HG03432 (cell line): ENCODE data around the gene BLOC1S5.

ENCODE experiments used
- ATAC-seq: cut with Tn5 transposase; IDR thresholded peaks from one replicate; pipeline ENCODE4 v1.9.1; 2021; ENCODE audit warnings: mild to moderate bottlenecking, moderate library complexity; ENCODE audit not compliant: unreplicated experiment

BLOC1S5 gene

DNA sequence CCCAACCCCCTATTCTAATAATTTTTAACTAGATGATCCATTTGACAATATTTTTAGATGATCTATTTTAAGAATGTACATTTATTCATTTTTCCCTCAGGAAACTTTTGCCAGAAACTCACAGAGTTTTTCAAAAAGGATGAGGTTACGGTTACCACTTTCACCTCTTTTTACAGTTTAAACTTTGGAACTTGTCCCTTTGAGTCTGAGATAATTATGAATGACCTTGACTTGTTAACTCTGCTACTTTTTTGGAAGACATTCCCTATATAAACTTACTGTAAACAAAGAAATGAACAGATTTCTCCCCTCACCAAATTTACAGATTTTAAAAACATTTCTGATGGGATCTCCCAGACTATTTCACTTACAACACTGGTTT lies 18.4 kb upstream of the BLOC1S5 start:
- ATAC-seq, result no peak

GRCh38 chr6:8080362-8081151 lies 16.4 kb upstream of the BLOC1S5 start:
- ATAC-seq, result no peak

DNA sequence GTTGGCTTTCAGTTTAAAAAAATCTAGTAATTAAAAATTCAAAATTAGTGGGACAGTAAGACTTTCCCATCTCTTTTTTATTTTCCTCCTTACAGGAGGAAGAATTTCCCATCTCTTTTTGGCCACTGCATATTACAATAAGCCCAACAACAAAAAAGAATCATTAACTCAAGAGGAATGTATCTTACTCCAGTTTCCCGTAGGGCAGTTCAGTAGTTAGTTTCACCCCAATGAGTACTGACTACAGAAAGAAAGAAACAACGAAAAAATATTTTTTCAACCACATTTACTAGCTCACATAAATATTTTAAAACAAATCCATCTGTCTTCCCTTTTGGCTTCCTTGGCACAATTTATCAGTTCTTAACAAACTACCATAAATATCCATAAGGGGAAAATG lies 14.9 kb upstream of the BLOC1S5 start:
- no peak for ATAC-seq

GRCh38 chr6:8077991-8078390 lies 13.8 kb upstream of the BLOC1S5 start:
- no peak for ATAC-seq

GRCh38 chr6:8075704-8076103 lies 11.5 kb upstream of the BLOC1S5 start:
- ATAC-seq, result no peak

DNA sequence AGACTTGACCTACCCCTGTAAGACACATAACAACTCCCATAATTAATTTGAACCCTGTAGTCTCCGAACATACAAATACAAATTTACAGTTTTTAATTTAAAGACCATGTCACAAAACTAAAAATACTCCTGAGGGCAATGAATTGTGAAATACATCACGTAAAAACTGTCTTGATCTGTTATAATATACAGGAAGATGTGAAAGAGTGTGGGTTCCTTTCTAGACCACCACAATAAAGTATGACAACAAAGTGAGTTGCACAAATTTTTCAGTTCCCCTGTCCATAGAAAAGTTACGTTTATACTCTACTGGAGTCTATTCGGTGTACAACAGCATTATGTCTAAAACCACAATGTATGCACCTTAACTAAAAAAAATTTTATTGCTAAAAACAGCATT lies 11.0 kb upstream of the BLOC1S5 start:
- ATAC-seq, result no peak

GRCh38 chr6:8074213-8074612 lies 10.0 kb upstream of the BLOC1S5 start:
- ATAC-seq, result no peak

DNA sequence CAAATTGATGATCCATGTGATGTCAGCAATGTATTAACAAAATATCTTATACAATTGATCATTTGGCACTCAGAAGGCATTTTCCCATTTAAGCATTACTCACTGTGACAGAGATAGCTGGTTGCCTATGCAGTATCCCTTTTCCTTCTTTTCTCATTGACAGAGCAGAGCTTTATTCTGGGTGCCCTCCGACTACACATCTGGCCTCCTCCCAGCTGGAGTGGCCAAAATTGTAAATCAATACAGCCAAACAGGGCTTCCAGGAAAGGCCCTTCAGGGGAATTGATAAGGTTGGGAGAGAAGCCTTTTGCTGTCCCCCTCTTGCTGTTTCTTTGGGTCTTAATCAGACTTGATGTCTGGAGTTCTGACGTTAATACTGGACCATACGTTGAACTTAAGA lies 9.6 kb upstream of the BLOC1S5 start:
- ATAC-seq, result no peak

GRCh38 chr6:8070718-8071117 lies 6.5 kb upstream of the BLOC1S5 start:
- no peak for ATAC-seq

- ATAC-seq, result no peak
Measured at GRCh38 chr6:8069631-8070284, 5.6 kb upstream of the BLOC1S5 start.

GRCh38 chr6:8069151-8069550 lies 5.0 kb upstream of the BLOC1S5 start:
- no peak for ATAC-seq

DNA sequence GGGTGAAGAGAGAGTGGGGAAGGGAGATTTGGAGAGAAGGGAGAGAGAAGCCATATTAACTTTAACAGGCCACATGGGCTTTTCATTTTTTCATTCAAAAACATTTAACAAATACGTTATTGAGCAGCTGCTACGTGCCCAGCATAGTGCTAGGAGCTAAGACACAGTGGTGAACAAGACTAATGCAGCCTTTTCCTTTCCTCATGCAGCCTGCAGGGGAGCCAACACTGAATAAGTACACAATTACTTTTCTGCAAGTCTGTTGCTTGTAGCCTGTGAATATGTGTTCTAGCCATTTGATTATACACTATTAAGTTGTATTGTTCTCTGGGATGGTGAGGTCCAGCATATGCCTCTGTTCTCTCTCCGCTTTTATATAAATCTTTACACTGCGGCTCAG lies 1.9 kb upstream of the BLOC1S5 start:
- no peak for ATAC-seq

GRCh38 chr6:8065519-8065911 lies 1.3 kb upstream of the BLOC1S5 start:
- peak; percentile 51 for ATAC-seq

GRCh38 chr6:8064638-8065518 lies 689 bp upstream of the BLOC1S5 start:
- peak; percentile 0 for ATAC-seq

DNA sequence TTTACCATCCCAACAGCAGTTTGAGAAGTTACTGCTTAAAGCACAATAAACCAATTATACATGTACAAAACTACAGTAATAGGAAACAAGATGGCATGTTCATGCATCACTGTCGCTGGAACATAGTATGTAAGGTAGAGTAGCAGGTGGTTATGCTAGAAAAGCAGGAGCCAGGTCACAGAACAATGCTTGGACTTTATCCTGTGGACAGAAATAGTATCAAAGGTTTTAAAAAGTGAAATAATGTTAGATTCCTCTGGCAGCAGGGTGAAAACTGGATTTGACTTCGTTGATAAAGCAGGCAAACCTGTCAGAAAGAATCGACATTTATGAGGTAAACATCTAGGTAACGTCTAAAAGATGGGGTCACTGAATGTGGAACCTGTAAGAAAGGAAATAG lies 2.5 kb downstream of the BLOC1S5 start:
- ATAC-seq, result no peak

- ATAC-seq, result no peak
Measured at GRCh38 chr6:8060346-8060745, 3.8 kb downstream of the BLOC1S5 start.

DNA sequence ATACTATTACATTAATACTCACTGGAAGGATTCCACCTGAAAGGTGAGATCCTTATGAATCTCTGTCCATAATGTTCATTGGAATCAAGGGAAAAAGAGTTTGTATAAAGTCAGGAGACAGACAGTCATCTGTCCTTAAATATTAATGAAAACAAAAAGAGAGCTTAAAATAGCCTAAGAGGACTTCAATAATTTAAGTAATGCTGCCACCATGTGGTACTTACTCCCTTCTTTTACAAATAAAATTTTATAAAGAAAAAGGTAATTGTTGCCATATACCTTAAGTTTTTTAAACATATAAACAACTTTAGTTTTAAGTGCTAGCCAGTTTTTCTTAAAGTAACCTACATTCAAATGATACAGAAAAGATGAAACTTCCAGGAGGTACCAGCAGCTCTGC lies 5.1 kb downstream of the BLOC1S5 start:
- no peak for ATAC-seq

- ATAC-seq, result no peak
Measured at GRCh38 chr6:8057793-8058192, 6.4 kb downstream of the BLOC1S5 start.

DNA sequence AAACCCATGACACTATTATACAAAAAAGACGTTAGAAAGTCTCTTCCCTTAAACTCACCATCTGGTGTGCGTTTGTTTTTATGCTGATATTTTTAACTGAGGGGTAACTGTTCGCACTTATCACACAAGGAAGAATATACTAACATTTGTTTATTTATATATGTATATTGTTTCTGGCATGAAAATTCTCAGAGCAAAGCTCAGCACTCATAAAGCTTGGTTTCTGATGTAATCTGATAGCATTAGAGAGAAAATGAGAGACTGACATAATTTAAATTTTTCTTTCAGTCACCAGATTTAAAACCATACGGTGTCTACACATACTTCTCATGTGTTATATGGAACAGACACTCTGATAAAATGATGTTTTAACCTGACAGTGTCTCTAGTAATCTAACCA lies 6.9 kb downstream of the BLOC1S5 start:
- ATAC-seq, result no peak

DNA sequence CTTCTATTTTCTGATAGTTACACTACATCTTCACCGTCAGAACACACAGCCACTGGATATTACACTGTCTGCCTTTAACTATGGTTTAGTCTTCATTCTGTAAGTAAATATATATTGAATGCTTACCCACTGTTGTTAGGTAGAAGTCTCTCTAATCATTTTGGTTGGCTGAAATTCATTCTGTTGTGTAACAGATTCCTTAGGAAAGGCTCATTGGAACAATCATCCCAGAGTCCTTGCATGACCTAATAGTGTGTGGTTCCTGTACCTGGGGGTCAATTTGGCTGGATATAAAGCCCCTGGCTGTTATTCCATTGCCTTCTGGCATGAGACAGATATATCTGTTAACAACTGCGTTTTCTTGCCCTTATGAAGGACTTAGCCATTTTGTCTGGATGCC lies 9.9 kb downstream of the BLOC1S5 start:
- ATAC-seq, result no peak

DNA sequence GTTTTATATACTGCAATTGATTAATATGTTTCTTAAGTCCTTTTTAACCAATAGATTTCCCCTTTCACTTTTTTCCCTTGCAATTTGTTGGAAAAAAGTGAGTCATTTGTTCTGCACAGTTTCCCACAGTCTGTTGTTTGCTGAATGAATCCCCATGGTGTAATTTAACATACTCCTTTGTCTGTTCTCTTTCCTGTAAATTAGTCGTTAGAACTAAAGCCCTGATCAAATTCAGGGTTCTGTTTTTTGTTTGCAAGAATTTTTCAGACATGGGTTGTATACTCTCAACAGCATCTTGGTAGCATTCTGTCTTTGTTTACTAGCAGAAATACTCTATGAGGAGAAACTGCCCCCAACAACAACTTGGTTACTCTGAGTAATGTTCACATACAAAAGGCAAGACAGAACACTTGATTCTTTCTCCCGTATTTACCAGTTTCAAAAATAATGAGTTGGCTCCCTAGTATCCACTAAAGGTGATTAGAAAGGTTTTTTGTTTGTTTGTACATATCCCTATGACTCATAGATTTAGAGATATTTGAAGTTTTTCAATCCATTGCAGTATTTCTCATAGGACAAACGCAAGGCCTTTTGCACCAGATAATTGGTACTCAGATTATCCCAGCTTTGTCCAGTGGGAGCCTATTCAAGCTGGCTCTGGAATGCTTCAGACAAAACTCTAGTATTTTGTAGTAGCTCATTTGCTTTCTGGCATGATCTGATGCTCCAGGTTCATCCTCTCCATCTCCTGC lies 16.5 kb downstream of the BLOC1S5 start:
- no peak for ATAC-seq
